Coronary artery (tissue), 2 donors: ENCODE results near the gene COG7.

Source experiments
- DNase-seq: peaks from one replicate; pipeline ENCODE4 v3.0.0-alpha.2; 2017; ENCODE audit warnings: low spot score
- H3K27ac ChIP-seq, 2 donors: fragments of 200-600 bp; sonication (generic); one replicate each; pipeline ENCODE4 v1.5.1; 2016 to 2019
- H3K4me3 ChIP-seq: fragments of 200-600 bp; sonication (generic); 2 replicates; pipeline ENCODE4 v1.5.1; 2016; ENCODE audit warnings: mild to moderate bottlenecking, moderate library complexity
- TF ChIP-seq, protein P1 (sequence below): fragments of 200-600 bp; sonication (generic); IDR thresholded peaks from one replicate; pipeline ENCODE4 v1.5.1; 2019; ENCODE audit warnings: antibody characterized with exemption

The COG7 gene

DNA sequence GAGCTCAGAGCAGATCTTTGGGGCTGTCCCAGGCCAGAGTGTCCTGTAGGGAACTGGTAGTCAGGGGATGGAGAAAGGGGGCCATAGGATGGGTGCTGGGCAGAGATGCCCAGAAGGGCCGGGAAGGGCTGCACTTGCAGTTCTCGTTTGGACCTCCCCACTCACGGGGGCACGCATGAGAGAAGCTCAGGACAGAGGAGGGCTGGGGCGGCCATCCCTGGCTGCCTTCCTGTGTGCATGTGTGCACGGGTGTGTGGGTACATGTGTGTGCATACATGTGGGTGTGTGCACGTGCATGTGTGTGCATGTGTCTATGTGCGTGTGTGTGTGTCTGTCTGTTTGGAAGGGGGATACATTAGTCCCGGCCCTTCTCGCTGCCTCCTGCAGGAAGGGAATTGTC, 73.3 kb downstream of the COG7 start:
- Histone ChIP-seq H3K27ac (no peak overlapping the region), H3K4me3 (no peak overlapping the region)
- DNase-seq: no peak
- TF ChIP-seq, protein P1, sequence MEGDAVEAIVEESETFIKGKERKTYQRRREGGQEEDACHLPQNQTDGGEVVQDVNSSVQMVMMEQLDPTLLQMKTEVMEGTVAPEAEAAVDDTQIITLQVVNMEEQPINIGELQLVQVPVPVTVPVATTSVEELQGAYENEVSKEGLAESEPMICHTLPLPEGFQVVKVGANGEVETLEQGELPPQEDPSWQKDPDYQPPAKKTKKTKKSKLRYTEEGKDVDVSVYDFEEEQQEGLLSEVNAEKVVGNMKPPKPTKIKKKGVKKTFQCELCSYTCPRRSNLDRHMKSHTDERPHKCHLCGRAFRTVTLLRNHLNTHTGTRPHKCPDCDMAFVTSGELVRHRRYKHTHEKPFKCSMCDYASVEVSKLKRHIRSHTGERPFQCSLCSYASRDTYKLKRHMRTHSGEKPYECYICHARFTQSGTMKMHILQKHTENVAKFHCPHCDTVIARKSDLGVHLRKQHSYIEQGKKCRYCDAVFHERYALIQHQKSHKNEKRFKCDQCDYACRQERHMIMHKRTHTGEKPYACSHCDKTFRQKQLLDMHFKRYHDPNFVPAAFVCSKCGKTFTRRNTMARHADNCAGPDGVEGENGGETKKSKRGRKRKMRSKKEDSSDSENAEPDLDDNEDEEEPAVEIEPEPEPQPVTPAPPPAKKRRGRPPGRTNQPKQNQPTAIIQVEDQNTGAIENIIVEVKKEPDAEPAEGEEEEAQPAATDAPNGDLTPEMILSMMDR: no peak

DNA sequence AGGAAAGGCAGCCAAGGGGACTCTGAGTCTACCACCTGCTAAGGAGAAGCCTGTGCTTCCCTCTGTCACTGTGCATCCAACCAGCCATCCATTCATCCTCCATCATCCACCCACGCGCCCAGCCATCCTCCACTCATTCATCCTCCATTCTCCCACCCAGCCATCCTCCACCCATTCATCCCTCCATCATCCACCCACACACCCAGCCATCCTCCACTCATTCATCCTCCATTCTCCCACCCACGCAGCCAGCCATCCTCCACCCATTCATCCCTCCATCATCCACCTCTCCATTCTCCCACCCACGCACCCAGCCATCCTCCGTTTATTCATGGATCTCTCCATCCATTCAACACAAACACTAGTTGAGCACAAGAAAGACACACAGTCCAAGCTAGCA, 74.1 kb downstream of the COG7 start:
- TF ChIP-seq, protein P1: no peak
- H3K27ac ChIP-seq: no peak overlapping the region
- DNase-seq: no peak
- H3K4me3 ChIP-seq: no peak overlapping the region

DNA sequence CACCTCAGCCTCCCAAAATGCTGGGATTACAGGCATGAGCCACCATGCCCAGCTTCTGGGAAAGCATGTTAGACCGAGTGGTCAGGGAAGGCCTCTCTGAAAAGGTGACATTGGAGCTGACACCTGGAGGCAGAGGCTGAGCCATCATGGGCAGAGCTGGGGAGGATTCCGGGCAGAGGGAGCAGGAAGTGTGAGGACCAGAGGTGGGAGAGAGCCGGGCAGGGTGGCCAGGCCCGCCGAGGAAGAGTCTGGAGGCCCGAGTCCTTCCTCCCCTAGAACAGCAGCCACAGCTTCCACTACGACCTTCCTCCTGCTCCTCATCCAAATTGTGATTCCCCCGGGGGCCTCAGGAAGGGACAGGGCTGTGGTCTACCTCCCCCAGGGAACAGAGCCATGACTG, 74.7 kb downstream of the COG7 start:
- DNase-seq: no peak
- H3K27ac ChIP-seq: no peak overlapping the region
- TF ChIP-seq, protein P1: no peak
- H3K4me3 ChIP-seq: no peak overlapping the region

DNA sequence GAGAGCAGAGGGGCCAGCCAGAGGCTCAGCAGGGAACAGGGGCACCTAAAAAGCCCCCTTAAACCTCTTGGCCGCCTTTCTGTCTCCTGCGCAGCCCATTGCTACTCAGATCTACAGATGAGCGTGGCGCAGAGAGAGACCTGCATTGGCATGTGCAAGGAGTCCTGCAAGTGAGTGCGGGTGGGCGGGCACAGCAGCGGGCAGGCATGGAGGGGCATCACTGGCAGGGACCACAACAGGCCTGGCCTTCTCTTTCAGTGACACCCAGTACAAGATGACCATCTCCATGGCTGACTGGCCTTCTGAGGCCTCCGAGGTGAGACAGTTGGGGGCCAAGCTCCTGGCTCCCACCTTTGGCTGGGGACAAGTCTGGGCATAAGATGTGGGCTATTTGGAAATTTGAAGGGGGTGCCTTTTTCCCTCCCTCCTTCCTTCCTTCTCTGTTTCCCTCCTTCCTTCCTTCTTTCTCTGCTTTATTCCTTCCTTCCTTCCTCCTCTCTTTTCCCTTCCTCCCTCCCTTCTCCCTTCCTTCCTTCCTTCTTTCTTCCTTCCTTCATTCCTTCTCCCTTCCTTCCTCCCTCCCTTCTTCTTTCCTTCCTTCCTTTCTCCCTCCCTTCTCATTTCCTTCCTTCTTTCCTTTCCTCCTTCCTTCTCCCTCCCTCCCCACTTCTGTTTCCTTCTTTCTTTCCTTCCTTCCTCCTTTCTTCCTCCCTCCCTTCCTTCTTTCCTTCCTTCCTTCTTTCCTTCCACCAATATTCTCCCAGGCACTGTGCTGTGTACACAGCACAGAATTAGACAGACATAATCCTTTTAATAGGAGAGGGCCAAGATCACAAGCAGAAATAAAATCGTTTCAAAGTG, 75.7 kb downstream of the COG7 start:
- Histone ChIP-seq H3K4me3 (no peak overlapping the region), H3K27ac (no peak overlapping the region)
- DNase-seq: no peak
- TF ChIP-seq, protein P1: no peak

DNA sequence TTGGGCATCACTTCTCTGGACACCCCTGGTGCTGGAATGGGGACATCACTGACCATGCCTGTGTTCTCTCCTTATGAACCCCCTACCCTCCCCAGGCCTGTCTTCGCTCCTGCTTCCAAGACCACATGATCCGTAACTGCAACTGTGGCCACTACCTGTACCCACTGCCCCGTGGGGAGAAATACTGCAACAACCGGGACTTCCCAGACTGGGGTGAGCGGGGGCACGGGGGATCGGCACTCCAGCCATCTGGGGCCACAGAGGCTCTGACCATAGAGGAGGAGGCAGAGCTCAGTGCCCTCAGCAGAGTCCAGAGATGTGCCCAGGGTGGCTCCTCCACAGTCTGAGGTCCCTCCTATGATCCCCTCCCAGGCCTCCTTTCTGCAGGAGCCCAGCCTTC, 77.3 kb downstream of the COG7 start:
- TF ChIP-seq, protein P1: no peak
- no peak for DNase-seq
- H3K4me3 ChIP-seq: no peak overlapping the region
- H3K27ac ChIP-seq: no peak overlapping the region

DNA sequence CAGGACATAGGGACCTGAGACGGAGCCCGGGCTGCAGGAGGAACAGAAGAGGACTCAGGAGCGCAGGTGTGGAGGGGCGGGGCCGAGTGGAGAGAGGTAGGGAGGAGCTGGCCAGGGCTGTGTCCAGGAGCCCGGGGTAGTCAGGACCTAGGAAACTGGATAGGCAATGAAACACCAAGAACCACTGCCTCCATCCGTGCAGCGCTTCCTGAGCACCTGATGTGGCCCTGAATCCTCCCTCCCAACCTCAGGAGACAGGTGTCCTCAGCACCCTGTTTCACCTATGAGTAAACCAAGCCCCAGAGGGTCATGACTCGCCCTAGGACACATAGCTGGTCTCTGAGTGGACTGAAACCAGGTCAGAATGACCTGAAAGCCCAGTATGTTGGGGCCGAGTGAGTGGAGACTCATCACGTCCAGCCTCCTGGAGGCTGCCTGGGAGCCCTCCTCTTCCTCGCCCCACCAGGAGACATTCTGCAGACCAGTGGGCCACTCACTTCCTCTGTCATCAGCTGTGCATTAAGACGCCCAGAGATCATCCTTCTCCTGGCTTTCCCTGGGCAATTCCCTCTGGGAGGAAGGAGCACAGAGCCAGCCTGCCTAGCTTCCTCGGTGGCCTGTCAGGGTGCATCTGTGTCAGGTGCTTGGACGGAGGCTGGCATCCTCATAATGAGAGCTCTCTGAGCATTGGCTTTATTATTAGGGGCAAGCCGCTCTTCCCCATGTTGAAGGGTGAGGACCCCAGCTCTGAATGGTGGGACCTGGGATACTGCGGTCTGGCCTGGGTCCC, 78.1 kb downstream of the COG7 start:
- TF ChIP-seq, protein P1: no peak
- DNase-seq: no peak
- no peak overlapping the region for H3K4me3 ChIP-seq
- no peak overlapping the region for H3K27ac ChIP-seq
